Type B pancreatic cell (in vitro differentiated cells): Measurements from ENCODE around the gene TICAM2. TPM values are rescaled to one million over a fixed set of nuclear protein-coding genes. Genes with fewer than 3 reads are reported as not detected.

Experiments
- DNase-seq: peaks from one replicate; pipeline ENCODE4 v3.0.0; 2021; ENCODE audit warnings: mixed read lengths; ENCODE audit not compliant: unreplicated experiment; ENCODE audit errors: extremely low spot score
- H3K27ac Mint-ChIP-seq: 2 replicates; pipeline ENCODE4 v1.8.0; 2021; ENCODE audit warnings: mild to moderate bottlenecking, mixed read lengths
- H3K27me3 Mint-ChIP-seq: 2 replicates; pipeline ENCODE4 v1.8.0; 2021; ENCODE audit warnings: mixed read lengths
- H3K36me3 Mint-ChIP-seq: 2 replicates; pipeline ENCODE4 v1.8.0; 2021; ENCODE audit warnings: mixed read lengths
- H3K4me1 Mint-ChIP-seq: one replicate; pipeline ENCODE4 v1.8.0; 2021; ENCODE audit warnings: mixed read lengths; ENCODE audit not compliant: unreplicated experiment
- H3K4me3 Mint-ChIP-seq: 2 replicates; pipeline ENCODE4 v1.8.0; 2021; ENCODE audit warnings: mild to moderate bottlenecking, mixed read lengths
- H3K9me3 Mint-ChIP-seq: 2 replicates; pipeline ENCODE4 v1.8.0; 2021; ENCODE audit warnings: mixed read lengths
- total RNA-seq: library from RNA; stranded (reverse); gene quantifications from 2 replicates; pipeline ENCODE4 v1.2.1, GENCODE V29; 2021; ENCODE audit warnings: low replicate concordance
- TF ChIP-seq, protein P1 (sequence below): fragments of 200-600 bp; sonication (generic); conservative IDR thresholded peaks from 2 replicates; pipeline ENCODE4 v1.5.0; 2021; ENCODE audit warnings: antibody characterized with exemption, mild to moderate bottlenecking

TICAM2 gene
- total RNA-seq, 1 donor from 2014 or later, result 1.1 TPM

DNA sequence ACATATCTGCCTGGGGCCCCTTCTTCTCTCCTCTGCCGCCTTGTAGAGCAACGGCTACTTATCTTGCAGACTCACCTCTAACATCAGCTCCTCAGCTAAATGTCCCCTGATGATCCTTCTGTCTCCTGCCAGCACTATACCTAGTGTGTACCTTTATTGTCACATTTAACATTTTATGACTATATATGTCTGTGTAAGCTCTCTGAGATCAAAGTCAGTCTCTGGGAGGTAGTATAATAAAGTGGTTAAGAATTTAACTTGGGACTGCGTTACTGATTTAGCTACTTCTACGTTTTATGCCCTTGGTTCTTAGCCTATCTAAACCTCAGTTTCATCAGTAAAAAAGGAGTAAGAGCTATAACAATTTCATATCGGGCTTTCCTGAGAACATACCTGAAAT is 21.4 kb upstream of the TICAM2 start:
- Mint-ChIP-seq H3K36me3 (peaks cover 24% of the 10 kb centered on the region), H3K4me1 (peaks cover 21% of the 10 kb centered on the region), H3K4me3 (no peak overlapping the region), H3K27ac (no peak overlapping the region), H3K27me3 (no peaks in the 10 kb centered on the region), H3K9me3 (no peaks in the 10 kb centered on the region)
- DNase-seq, result no peak
- TF ChIP-seq, protein P1, sequence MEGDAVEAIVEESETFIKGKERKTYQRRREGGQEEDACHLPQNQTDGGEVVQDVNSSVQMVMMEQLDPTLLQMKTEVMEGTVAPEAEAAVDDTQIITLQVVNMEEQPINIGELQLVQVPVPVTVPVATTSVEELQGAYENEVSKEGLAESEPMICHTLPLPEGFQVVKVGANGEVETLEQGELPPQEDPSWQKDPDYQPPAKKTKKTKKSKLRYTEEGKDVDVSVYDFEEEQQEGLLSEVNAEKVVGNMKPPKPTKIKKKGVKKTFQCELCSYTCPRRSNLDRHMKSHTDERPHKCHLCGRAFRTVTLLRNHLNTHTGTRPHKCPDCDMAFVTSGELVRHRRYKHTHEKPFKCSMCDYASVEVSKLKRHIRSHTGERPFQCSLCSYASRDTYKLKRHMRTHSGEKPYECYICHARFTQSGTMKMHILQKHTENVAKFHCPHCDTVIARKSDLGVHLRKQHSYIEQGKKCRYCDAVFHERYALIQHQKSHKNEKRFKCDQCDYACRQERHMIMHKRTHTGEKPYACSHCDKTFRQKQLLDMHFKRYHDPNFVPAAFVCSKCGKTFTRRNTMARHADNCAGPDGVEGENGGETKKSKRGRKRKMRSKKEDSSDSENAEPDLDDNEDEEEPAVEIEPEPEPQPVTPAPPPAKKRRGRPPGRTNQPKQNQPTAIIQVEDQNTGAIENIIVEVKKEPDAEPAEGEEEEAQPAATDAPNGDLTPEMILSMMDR, result no peak

DNA sequence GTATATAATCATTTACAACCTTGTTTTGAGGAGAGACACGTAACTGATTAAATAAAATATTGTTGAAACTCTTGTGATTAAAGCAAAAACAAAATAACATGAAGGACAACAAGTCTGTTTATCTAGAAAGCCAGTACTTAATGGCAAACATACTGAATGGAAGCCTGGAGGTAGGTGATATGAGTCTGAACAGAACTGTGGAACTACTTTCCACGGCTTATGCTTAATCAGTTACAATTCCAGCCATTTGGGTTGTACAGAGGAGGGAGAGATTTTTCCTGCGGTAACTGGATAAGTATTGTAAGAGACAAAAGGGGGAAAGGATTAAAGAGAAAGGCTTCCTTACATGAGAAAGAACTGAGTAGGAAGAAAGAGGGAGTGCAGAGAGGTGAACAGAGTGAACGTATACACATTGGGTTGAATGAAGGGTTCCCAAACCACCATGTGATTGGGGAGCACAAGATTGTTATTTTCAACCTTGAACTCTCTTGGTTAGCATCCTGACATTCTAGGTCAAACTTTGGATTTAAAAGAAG is 19.2 kb upstream of the TICAM2 start:
- DNase-seq, result no peak
- TF ChIP-seq, protein P1, result no peak
- Mint-ChIP-seq H3K4me3 (peak overlapping the region; percentile 45), H3K4me1 (peaks cover 21% of the 10 kb centered on the region), H3K27me3 (no peaks in the 10 kb centered on the region), H3K36me3 (peaks cover 31% of the 10 kb centered on the region), H3K9me3 (no peaks in the 10 kb centered on the region), H3K27ac (no peak overlapping the region)

DNA sequence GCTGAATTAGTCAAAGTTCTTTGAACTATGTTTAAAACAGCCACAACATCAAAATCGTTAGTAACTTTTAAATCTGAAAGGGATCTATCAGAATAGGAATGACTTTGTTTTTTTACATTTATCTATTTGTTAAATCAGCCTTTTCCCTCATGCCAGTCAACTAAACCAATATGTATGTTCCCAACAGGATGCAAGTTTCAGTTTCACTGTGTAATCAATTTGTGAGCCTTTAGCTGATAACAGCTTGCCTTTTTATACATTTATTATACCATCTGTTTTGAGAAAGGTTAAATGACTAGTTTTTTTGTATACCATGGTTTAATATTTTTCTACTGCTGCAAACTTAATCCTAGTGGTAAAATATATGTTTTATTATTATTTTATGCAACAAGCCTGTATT is 14.6 kb upstream of the TICAM2 start:
- H3K4me1 Mint-ChIP-seq, result peaks cover 4% of the 10 kb centered on the region
- H3K9me3 Mint-ChIP-seq, result no peaks in the 10 kb centered on the region
- no peaks in the 10 kb centered on the region for H3K27me3 Mint-ChIP-seq
- no peak overlapping the region for H3K27ac Mint-ChIP-seq
- TF ChIP-seq, protein P1, result no peak
- peaks cover 23% of the 10 kb centered on the region for H3K36me3 Mint-ChIP-seq
- H3K4me3 Mint-ChIP-seq, result no peak overlapping the region
- DNase-seq, result no peak

DNA sequence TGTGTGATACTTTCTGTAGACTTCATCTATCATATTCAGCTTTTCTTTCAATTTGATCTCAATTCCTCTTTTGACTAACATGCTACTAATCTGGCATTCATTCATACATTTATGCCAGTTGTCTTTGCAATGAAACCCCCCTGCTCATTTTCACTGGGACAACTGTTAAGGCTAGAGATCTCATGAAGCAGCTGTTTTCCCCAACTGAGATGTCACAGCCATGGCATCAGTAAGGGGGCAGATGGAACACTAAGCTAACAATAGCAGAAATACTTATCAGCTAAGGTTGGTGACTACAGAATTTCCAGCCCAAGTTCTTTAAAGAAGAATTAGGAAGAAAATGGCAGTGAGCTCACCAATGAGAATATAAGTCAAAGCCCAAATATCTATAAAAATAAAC is 14.2 kb upstream of the TICAM2 start:
- no peaks in the 10 kb centered on the region for H3K27me3 Mint-ChIP-seq
- DNase-seq, result no peak
- no peak overlapping the region for H3K27ac Mint-ChIP-seq
- H3K4me1 Mint-ChIP-seq, result peaks cover 3% of the 10 kb centered on the region
- H3K4me3 Mint-ChIP-seq, result no peak overlapping the region
- H3K36me3 Mint-ChIP-seq, result peaks cover 23% of the 10 kb centered on the region
- H3K9me3 Mint-ChIP-seq, result no peaks in the 10 kb centered on the region
- TF ChIP-seq, protein P1, result no peak

DNA sequence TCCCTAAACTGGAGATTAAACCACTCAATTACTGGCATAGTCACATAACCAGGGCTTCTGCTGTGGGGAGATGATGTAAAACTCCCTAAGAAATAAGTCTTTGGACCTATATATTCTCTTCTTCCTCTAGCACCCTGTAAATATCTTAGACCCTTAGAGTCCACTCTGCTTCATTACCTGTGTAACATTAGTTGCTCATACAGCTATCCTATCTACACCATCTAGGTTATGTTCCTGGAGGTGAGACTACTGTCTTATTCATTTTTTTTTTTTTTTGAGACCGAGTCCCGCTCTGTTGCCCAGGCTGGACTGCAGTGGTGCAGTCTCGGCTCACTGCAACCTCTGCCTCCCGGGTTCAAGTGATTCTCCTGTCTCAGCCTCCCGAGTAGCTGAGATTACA is 9.6 kb upstream of the TICAM2 start:
- no peaks in the 10 kb centered on the region for H3K27me3 Mint-ChIP-seq
- H3K4me1 Mint-ChIP-seq, result no peaks in the 10 kb centered on the region
- H3K4me3 Mint-ChIP-seq, result no peak overlapping the region
- H3K9me3 Mint-ChIP-seq, result no peaks in the 10 kb centered on the region
- DNase-seq, result no peak
- no peak overlapping the region for H3K27ac Mint-ChIP-seq
- TF ChIP-seq, protein P1, result no peak
- H3K36me3 Mint-ChIP-seq, result peaks cover 5% of the 10 kb centered on the region

DNA sequence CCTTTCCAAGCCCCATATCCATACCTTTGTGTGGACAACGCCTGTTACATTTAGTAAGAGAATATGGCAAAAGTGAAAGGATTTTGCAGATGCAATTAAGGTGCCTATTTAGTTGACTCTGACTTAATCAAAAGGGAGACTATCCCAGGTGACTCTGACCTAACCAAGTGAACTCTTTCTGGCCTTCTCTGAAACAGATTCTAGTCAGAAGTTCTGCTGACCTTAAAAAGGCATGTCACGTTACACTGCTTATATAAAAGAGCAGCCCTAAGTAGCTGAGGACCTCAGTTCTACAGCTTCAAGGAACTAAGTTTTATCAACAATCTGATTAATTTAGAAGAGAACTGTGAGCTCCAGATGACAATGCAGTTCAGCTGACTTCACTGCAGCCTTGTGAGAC is 5.7 kb upstream of the TICAM2 start:
- Mint-ChIP-seq H3K4me1 (no peaks in the 10 kb centered on the region), H3K9me3 (no peaks in the 10 kb centered on the region), H3K27ac (no peak overlapping the region), H3K36me3 (peaks cover 15% of the 10 kb centered on the region), H3K27me3 (no peaks in the 10 kb centered on the region), H3K4me3 (no peak overlapping the region)
- TF ChIP-seq, protein P1, result no peak
- no peak for DNase-seq
